Inflammatory macrophage (primary cell): Measurements from ENCODE around the gene MSANTD3.
"Not testable (repeated sequence)": the region's sequence is repeated elsewhere in the genome, so short reads cannot be mapped to it uniquely, and the experiment has no call there.

Experiments used
- DNase-seq, 2 donors: peaks; one replicate each; pipeline ENCODE4 v3.0.0-alpha.2; 2020 to 2022

Gene MSANTD3

DNA sequence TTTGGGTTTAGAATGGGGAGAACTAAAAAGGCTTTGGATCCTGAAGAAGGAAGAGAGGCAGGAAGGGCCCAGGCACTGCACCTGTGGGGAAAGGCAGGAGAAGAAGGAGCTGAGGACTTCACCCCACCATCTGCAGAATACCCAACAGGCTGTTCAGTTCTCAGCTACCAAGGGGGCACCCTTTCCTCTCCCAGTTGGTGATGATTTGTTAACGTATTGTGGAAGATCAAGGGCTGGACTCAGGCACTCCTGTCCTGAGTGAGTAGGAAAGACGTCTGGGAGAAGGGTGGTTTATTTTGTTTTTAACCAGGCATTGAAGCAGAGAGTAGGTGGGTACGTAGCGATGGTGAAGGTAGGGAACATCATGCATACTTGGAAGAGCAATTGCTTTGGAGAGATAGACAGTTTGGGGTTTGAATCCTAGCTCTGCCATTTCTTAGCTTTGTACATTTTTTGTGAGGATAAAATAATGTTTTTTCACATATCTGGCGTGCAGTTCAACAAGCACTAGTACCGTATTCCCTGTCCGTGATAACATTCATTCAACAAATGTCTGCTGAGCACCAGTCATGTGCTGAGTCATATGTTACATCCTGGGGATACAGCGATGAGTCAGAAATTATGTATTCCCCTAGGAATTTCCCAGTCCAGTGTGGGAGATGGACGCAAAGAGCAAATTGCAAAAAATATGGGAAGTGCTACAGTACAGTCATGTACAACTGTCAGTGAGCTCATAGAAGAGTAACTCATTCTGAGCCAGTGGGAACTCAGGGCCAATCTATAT is 2.1 kb downstream of the MSANTD3 start:
- DNase-seq: peak; percentile 62 to 83

DNA sequence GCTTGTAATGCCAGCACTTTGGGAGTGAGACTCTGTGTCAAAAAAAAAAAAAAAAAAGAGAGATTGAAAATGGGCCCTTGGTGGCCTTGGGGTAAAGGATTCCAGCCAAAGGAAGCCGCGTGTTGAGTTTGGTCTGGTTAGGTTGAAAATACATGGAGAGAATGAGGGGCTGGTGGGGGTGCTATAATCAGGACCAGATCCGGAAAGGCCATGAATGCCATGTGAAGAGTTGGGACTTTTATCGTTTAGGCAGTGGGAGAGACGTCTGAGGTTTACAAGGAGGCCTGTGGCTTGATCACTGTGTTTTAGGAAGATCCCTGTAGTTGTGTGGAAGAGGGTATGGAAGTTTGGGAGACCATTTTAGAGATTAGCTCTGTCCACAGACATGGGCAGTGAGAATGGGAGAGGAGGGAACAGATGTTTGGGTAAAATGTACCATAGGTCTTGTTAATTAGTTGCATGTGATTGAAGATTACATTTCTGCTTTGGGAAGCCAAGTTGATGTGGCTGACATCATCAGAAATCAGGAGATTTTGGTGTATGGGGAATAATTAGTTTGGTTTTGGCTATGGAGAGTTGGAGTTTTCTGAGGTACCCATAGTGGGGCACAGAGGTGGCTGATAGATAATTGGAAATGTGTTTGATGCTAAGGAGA is 3.5 kb downstream of the MSANTD3 start:
- no peak for DNase-seq

DNA sequence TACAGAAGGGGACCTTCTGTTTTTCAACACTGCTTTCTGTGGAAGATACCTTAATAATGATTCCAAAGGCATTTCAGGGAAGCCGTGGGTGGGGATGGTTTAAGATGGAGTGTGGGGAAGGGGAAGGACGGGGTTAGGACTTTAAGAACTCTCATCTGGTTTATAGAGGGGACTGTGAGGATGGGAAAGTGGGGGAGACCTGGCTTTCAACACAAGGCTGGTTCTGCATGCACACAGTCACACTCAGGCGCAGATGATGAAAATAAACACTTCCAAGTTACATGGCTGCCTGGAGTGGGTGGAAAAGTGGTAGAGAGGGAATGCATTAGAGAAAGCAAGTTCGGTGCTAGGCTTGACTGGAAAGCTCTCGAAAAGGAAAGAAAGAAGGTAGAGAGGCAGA is 4.9 kb downstream of the MSANTD3 start:
- DNase-seq: no peak

DNA sequence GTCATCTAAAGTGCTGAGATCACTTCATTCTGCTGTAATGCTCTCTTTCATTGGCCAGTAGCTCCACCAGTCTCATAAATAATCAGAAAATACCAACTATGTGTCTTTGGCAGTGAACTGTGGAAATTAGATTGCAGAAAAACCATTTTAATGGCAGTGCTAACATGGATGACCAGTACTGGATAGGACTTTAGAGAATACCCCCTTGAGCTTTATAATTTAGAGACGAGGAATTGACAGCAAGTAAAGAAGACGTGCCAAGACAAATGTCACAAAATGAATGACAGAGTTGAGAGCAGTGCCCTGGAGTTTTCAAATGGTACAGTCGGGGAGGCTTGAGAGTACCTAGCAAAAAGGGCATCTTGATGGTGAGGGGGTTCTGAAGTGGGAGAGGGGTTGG is 5.8 kb downstream of the MSANTD3 start:
- DNase-seq: no peak

DNA sequence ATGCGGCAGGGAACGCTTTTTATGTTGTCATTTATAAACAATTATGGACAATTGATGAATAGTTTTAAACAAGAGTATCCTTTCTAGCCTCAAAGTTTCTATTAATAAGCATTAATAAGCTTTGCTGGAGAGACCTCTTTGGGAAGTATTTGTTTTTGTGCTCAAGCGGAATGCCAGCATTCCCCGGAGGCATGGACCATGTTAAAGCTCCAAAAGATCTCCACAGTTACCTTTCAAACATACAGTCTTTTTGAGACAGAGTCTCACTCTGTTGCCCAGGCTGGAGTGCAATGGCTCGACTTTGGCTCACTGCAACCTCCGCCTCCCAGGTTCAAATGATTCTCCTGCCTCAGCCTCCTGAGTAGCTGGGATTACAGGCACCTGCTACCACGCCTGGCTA is 9.6 kb downstream of the MSANTD3 start:
- DNase-seq: no peak

DNA sequence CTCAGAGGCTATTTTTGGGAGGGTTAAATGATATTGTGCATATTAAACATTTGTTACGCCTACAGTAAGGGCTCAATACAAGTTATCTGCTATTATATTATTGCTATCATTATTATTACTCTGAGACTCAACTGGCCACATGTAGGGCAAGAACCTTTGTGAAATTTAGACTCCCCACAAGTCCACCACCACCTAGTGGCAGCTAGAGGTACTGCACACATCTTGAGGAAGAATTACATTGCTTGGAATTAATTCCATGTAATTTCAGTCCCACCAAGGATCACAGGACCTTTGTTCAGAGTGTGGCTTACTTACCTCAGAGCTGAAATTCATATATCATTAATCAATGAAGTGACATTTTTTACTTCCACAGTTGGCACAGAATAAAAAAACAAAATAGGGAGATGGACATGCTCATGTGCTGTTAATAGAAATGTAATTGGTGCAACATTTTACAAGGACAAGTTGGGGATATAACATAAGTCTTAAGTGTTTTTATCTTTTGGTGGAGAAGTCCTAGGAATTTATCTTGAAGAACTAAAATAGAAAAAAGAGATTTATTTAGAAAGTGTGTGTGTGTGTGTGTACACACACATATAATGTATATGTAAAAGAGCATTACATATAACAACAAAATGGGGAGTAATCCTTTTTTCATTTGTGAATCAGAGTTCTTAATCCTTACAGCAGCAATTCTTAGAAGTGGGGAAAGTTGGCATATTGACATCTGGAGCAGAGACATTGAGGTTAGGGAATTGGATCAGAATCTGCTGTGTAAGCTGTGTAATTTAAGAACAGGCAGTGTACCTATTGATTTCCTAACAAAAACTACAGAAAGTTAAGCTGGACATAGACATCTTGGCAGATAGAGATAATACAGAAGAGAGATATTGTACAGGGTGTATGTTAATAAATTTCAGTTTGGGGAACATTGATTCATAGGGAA is 11.2 kb downstream of the MSANTD3 start:
- DNase-seq: peak; percentile 78 to 79

DNA sequence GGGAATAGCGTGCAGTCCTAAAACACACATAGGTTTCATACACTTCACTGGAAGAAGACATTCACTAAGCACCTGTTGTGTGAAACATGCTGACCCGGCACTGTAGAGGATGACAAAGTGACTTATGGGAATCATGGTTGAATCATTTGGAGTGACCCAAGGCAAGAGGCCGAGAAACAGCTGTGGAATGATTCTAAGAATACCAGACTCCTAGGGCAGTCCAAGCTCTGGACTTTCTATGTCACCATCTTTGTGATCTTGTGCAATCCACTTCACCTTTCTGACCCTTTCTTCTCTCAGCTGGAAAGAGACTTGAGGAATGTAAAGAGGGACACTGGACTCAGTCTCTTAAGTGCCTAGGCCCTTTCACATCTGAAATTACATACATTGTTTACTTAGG is 13.1 kb downstream of the MSANTD3 start:
- DNase-seq: no peak

DNA sequence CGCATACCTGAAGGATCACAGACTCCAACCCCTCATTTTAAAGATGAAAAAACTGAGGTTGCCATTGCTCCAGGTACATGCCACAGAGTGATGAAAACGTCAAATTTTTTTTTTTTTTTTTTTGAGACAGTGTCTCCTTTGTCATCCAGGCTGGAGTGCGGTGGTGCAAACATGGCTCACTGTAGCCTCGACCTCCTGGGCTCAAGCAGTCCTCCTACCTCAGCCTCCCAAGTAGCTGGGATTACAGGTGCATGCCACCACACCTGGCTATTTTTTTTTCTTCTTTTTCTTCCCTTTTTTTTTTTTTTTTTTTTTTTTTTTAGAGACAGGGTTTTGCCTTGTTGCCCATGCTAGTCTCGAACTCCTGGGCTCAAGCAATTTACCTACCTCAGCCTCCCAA is 13.5 kb downstream of the MSANTD3 start:
- DNase-seq: not testable (repeated sequence)

DNA sequence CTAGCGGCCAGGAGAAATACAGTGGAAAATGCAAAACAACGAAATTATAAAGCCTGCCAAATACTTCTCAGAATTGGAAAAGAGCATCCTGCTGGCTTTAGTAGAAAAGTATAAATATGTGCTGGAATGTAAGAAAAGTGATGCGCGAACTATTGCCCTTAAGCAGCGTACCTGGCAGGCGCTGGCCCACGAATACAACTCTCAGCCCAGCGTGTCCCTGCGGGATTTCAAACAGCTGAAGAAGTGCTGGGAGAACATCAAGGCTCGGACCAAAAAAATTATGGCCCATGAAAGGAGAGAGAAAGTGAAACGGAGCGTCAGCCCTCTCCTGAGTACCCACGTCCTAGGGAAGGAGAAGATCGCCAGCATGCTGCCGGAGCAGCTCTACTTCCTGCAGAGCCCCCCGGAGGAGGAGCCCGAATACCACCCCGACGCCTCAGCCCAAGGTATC is 15.0 kb downstream of the MSANTD3 start:
- DNase-seq: no peak

DNA sequence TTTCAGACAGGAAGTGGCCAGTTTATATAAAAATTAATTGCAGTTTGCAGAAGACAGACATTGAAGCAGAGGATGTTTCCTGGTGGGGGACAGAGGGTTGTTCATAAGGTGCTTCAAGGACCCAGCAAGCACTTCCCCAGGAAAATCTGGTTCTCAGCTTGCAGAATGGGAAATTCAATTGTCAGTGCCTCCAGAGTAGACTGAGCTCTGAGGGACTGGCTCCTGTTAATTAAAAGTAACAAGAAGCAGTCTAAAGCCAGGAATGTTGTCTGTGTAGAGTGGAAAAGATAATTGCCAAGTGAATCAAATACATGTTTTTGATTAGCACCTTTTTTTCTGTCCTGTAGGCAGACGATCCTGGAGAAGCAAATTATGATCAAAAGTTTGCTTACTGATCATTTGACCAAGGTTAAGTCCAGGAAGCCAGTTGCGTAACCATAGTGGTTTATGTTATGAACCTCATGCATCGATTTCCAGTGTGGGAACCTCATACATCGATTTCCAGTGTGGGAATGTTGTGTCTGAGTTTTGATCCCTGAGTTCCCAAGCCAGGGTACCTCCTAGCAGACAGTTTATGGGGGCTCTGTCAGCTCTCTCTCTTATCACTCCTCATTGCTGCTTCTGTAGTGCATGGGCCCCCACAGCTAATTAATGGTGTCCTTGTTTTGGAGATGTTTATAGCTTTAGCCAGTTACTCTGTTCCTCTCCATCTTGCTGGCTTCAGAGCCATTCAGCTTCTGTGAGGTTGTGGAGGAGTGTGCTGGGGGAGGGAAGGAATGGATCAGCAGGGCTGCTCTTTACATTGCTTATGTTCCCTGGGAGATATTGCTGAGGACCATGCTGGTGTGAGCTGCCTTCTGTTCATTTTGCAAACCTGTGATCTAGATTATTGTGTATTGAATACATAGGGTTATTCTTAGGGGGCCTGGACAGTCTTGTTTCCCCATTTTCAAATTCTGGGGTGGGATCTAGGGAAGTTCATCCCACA is 17.1 kb downstream of the MSANTD3 start:
- no peak for DNase-seq

DNA sequence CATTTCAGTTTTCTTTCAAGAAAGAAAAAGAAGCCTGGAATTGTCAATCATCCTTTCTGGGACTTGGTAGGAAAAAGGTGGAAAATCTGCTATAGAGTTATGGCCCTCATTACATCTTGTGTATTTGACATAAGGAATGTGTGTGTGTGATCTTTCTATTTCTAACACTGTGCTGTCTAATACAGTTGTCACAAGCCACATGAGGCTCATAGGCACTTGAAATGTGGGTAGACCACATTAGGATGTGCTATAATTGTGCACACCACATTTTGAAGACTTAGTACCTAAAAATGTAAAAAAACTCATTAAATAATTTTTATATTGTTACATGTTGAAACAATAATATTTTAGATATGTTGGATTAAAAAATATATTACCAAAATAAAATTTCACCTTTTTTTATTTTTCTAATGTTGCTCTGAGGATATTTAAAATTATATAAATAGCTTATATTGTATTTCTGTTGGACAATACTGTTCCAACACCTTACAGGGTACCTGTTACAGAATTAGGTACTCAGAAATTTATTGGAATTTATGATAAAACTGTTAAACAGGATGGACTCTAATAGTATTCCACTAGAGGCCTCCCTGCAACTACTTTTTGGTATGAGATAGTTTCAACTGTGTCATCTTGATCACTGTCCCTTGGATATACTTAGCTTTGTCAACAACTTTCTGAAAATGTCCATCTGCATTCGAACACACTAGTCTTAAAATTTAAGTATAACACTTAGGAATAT is 18.4 kb downstream of the MSANTD3 start:
- no peak for DNase-seq

DNA sequence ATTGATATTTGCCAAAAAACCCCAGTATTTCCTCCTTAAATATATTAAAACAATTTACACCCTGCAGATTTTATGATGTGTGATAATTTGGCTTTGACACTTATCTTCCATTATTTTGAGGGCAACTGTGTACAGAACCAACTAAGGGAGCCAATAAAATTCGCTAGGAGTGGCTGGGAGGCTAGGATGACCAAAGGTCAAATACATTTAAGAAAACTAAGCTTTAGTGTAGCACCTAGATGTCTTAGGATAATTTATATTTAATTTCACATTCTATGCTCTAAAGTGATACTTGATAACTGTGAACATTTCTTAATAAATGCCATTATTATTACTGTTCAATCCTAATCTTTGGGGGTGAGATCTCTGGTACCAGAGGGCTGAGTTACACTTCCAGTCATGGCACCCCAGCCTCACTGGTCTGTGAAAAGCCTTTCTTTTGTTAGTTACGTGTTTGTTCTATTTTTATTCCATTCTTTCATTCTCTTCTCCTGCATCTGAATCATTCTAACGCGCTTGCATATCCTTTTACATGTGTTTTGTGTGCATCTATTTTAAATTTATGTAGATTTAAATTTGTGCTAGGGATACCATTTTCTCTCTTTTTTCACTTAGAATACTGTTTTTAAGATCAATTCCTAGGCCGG is 19.1 kb downstream of the MSANTD3 start:
- no peak for DNase-seq

DNA sequence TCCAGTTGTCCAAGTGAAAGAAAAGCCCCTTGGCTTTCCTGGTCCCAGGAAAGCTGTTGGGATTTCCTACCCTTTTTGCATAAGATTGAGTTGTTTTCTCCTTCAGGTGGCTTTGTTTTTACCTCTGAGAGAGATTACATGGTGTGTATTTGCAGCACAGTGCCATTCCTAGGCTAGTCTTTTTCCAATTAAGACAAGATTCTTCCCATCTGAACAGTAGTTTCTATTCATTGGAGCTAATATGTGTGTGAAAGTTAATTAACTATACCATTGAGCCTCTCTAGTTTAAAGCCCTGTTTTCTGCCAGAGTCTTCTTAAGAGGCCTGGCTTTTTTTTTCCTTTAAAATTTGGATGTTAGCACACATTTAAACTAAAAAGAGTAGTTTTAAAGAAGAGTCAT is 20.1 kb downstream of the MSANTD3 start:
- no peak for DNase-seq

DNA sequence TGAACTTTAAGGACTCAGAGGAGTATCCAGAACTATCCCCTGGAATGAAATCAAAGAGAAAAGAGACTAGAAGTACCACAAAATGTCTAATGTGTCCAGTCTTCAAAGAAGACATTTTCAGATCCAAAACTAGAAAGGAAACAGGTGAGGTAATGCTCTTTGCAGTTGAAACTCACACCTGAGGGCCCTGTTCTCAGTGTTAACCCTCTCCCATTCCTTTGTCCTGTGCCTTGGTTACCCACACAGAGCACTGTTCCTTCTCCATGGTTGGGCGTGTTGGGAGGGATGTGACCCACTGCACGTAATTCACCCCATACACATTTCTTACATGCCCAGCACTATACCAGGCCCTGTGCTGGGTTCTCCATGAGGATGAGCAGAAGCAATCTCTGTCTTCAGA is 21.3 kb downstream of the MSANTD3 start:
- no peak for DNase-seq

DNA sequence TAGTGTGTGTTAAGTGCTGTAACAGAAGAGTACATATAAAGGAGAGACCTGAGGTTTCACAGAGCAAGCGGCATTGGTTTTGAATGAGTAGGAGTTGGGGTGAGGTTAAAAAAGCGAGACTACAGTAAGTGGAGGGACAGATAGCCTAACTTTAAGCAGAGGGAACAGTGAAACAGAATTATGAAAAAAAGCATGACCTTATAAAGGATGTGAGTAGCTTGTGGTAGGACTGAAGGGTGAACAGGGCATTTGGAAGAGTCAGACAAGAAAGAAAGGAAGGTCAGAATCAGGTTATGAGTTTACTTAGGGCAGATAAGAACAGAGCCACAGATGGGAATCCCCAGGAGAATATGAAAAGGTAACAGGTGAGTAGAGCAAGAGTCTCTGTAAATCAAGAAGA is 22.5 kb downstream of the MSANTD3 start:
- DNase-seq: no peak

DNA sequence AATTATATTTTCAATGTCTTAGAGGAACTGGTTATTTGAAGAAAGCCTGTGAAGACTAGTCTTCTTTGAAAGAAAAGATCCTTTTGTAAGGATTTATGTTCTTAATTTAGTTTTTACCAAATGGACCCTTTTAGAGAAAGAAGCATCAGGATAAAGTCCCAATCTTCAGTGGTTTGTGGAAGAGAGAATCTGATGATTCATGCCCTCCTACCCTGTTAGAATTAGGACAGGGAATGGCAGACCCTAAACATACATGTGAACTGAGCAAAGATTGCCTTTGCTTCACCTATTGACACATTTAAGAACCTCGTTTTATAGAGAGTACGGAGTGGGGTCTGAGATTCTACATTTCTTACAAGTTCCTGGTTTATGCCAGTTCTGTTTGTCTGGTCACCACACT is 26.0 kb downstream of the MSANTD3 start:
- DNase-seq: no peak

DNA sequence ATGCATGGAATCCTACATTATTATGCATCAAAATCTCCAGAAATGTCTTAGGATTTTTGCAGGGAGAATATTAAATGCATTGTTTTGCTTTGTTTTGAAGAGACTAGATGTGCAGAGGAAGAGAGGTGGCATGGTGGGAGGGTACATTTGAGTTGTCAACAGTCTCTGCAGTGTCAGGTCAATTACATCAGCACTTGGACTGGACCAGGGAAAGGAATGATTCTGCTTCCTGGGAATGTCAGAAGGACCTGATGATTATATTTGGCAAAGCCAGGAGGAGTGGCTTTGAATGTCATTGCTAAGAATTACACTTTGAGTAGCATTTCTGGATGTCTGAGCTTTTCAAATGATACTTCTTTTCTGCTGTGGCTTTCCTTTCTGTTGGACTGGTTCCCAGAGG is 28.5 kb downstream of the MSANTD3 start:
- no peak for DNase-seq

DNA sequence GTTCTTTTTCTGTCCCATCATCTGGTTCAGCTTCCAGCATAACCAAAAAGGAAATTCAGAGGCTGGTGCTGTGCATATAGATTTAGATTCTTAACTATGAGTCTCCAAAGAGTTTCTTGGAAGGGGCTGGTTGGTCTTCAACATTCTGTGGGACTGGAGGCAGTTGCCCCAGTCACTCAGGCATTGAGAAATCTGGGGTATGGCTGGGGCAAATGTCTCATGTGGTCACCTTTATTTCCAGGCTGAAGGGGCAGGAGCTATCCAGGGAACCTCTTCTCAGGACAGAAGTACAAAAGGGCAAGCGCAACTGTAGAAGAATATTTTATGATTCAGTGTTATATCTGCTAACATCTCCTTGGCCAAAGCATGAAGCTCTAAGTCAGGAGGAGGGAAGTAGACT is 30.6 kb downstream of the MSANTD3 start:
- DNase-seq: no peak

DNA sequence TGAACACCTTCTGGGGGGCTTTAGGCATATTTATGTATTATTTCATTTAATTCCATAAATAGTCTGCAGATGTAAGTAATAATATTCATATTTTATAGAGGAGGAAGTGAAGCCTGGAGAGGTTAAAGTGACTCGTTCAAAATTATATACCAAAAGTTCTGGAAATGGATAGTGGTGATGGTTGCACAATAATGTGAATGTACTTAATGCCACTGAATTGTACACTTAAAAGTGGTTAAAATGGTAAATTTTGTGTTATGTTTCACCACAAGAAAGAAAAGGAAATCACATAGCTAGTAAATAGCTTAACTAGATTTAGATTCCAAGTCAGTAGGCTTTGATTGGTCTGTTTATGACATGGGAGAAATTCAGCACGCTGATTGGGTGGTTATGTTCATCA is 33.0 kb downstream of the MSANTD3 start:
- DNase-seq: no peak

DNA sequence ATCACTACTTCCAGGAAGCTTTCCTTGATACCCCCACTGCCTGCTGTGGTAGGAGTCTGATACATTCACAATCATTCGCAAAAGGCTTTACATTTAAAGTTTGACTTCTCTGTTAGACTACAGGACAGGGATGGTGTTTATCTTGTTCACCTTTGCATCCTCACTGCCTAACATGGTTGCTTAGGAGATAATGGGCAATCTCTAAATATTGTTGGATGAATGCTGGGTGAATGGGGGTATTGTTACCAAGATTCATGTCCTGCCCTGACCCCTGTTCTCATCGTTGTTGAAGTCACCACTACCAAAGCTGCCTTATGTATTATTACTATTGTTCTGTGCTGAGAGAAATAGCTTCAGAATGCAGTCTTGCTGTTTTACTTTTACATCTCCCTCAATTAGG is 38.3 kb downstream of the MSANTD3 start:
- no peak for DNase-seq

DNA sequence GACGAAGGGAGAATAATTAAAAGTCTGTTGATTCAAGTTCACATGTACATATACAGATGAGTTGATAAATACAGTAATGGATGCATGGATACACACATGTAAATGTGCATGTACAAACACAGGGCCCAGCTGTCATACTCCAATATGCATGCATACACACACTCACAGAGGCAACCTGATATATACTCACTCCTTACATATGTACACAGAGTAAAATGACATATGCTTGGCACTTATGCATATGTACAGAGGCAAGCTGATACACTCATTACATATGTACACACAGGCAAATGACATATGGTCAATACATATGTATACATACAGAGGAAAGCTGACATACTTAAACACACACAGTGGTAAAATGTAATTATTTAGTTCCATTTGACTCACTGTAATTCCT is 38.8 kb downstream of the MSANTD3 start:
- DNase-seq: no peak
